H1 (cell line): ENCODE measurements around the gene MARCKS. TPM values are rescaled to one million over a fixed set of nuclear protein-coding genes. Genes with fewer than 3 reads are reported as not detected.

Source experiments
- RAD21 ChIP-seq, 2 experiments: IDR thresholded peaks in 1 of 2; conservative IDR thresholded peaks in 1 of 2; 2 replicates each; pipeline ENCODE4 v1.6.1; 2011; ENCODE audit warnings: low read depth in 2 of 2, low read length in 2 of 2, improper control_type of control experiment in 1 of 2, inconsistent platforms in 1 of 2, mild to moderate bottlenecking in 1 of 2, moderate library complexity in 1 of 2
- RFX5 ChIP-seq: IDR thresholded peaks from 2 replicates; pipeline ENCODE4 v1.6.1; 2011; ENCODE audit warnings: low read depth, low read length, improper control_type of control experiment, borderline replicate concordance
- polyA plus RNA-seq, 7 experiments: library from polyadenylated mRNA; depleted of rRNA in 3 of 7; stranded (reverse) in 5 of 7; unstranded in 2 of 7; fragments of >200 nt in 5 of 7; fragments of 200-250 nt in 2 of 7; gene quantifications; 1 replicate in 5 of 7; 2 replicates in 1 of 7; 4 replicates in 1 of 7; pipeline versions ENCODE4 v1.2.1 to v1.2.3, GENCODE V29; 2011 to 2013; ENCODE audit warnings: missing spikeins in 2 of 7, mixed read lengths in 2 of 7
- total RNA-seq: library from RNA; stranded (reverse); fragmentation: NEBNext Ultra II Directional; extraction: Animal tissue kit (Norgen Biotek cat#: 25700); gene quantifications from 2 replicates; pipeline ENCODE4 v1.2.1, GENCODE V29; 2021

Gene MARCKS
- total and polyA plus RNA-seq, 2 of the 8 experiments (the other 6 are each of a cell fraction or from before 2014, with no cell fraction given) = 26.6 to 111 TPM

DNA sequence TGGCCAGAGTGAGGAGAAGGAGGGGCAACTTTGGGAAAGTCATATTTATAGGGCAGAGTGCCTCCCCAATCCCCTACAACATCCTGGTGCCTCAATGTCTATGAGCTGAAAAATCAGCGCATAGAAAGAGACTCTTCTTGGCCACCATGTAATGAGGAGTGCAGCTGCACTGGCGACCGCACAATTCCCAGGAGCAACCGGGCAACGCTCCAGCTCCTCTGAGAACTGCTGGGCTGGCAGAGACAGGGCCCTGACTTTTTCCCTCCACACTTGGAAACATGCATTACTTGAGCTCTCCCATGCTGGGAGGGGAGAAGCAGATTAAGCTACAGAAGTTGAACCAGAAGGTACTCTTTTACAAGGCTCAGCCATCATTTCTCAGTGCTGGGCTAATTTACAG lies 31.4 kb upstream of the MARCKS start (continued):
- TF ChIP-seq RAD21 (IDR thresholded peaks at IDR 0.05 in 1 of 2, conservative IDR thresholded peaks at IDR 0.05 in 1 of 2; ENCODE audit: low read depth in 2 of 2, low read length in 2 of 2) = no peak
- no peak for TF ChIP-seq RFX5
